ENCODE data around the gene KRT14.

The KRT14 gene

DNA sequence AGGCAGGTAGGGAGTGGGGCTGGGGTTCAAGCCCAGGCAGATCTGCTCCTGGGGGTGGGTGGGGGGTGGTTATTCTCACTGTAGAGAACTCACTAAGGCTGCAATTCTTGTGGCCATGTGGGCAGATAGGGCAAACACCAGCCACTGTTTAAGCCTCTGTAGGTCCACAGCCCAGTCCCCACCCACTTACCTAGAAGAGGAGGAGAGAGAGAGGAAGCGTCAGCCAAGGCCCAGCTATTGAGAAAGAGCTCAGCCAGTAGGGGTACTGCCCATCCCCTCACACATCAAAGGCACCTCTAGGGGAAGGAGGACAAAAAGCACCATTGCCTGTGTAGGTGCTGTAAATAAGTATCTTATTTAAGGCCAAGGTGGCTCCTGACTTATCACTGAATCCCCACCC, 13.0 kb upstream of the KRT14 start:
- TF ChIP-seq, protein P1, sequence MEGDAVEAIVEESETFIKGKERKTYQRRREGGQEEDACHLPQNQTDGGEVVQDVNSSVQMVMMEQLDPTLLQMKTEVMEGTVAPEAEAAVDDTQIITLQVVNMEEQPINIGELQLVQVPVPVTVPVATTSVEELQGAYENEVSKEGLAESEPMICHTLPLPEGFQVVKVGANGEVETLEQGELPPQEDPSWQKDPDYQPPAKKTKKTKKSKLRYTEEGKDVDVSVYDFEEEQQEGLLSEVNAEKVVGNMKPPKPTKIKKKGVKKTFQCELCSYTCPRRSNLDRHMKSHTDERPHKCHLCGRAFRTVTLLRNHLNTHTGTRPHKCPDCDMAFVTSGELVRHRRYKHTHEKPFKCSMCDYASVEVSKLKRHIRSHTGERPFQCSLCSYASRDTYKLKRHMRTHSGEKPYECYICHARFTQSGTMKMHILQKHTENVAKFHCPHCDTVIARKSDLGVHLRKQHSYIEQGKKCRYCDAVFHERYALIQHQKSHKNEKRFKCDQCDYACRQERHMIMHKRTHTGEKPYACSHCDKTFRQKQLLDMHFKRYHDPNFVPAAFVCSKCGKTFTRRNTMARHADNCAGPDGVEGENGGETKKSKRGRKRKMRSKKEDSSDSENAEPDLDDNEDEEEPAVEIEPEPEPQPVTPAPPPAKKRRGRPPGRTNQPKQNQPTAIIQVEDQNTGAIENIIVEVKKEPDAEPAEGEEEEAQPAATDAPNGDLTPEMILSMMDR (IDR thresholded peaks at IDR 0.05; ENCODE audit: borderline replicate concordance, control extremely low read depth, extremely low read depth, insufficient read depth, missing control alignments), result no peak
- no peak for DNase-seq (ENCODE audit: low spot score)
- in situ Hi-C loops (cut with MboI; ENCODE audit: low sequenced_read_pairs, unreplicated experiment), result no loop called here

DNA sequence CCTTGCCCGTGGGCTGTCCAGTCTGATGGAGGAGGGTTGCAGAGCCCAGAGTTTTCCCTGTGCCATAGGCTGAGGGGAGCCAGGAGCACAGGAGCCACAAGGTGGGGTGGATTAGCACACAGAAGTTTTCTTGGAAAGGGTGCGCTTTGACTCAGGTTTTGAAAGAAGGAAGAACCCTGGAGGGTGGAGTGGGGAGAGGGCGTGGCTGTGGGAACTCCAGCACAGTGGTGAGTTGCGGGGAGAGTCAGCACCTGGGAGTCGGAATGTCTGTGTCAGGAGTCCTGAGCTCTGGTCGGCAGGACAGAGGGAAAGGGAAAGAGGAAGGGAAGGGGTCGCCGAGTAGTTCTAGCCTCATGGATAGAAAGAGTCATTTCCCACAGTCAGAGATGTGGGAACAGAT, 8.9 kb upstream of the KRT14 start:
- no peak for DNase-seq (ENCODE audit: low spot score)
- TF ChIP-seq, protein P1 (IDR thresholded peaks at IDR 0.05; ENCODE audit: borderline replicate concordance, control extremely low read depth, extremely low read depth, insufficient read depth, missing control alignments), result no peak
- in situ Hi-C loops (cut with MboI; ENCODE audit: low sequenced_read_pairs, unreplicated experiment), result no loop called here

DNA sequence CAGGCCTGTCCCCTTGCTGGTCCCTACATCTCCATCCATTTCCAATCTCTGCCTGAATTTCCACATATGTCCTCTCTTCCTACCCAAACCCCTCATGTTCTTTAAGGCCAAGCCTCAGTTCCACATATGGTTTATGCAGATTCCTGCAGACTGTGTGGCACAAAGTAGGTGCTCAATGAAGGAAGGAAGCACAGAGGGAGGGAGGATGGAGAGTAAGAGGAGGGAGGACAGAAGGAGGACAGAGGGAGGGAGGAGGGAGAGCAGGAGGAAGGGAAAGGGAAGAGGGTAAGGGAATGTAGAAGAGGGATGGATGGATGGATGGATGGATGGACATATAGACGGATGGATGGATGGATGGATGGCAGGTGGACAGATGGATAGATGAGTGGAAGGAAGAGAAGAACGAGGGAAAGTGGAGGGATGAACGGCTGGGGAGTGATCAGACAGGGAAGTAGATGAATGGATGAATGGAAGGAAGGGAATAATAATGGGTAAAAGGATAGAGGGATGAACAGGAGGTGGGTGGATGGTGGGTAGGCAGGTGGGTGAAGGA, 7.7 kb upstream of the KRT14 start:
- TF ChIP-seq, protein P1 (IDR thresholded peaks at IDR 0.05; ENCODE audit: borderline replicate concordance, control extremely low read depth, extremely low read depth, insufficient read depth, missing control alignments), result no peak
- DNase-seq (ENCODE audit: low spot score), result no peak
- in situ Hi-C loops (cut with MboI; ENCODE audit: low sequenced_read_pairs, unreplicated experiment), result no loop called here

DNA sequence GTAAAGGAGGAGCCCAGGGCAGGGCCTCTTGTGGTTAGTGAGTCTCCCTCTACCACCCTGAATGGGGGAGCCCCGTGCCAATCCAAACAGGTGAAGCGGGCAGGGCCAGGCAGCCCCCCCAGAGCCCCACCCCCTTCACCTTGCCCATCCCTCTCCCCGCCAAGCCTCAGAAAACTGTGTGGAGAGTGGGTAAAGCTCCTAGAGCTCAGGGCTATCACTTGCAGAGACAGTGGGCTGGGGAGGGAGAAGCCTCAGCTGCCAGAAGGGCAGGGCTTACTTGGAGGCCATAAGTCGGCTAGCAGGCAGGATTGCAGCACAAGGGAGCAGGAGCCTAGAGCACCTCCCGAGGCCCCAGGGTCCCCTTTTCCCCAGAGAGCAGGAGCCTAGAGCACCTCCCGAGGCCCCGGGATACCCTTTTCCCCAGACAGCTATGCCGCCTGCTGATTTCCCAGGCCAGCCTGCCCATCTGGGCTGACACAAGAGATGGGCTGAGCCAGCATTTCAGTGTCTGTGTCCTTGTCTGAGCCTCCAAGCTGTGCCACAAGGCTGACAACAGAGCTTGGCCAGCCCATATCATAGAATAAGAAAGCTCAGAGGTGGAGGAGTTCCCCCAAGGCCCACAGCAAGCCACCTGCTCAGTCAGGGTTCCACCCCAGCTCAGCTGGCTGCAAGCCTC, 6.7 kb upstream of the KRT14 start:
- no peak for DNase-seq (ENCODE audit: low spot score)
- TF ChIP-seq, protein P1 (IDR thresholded peaks at IDR 0.05; ENCODE audit: borderline replicate concordance, control extremely low read depth, extremely low read depth, insufficient read depth, missing control alignments), result no peak
- in situ Hi-C loops (cut with MboI; ENCODE audit: low sequenced_read_pairs, unreplicated experiment), result no loop called here

DNA sequence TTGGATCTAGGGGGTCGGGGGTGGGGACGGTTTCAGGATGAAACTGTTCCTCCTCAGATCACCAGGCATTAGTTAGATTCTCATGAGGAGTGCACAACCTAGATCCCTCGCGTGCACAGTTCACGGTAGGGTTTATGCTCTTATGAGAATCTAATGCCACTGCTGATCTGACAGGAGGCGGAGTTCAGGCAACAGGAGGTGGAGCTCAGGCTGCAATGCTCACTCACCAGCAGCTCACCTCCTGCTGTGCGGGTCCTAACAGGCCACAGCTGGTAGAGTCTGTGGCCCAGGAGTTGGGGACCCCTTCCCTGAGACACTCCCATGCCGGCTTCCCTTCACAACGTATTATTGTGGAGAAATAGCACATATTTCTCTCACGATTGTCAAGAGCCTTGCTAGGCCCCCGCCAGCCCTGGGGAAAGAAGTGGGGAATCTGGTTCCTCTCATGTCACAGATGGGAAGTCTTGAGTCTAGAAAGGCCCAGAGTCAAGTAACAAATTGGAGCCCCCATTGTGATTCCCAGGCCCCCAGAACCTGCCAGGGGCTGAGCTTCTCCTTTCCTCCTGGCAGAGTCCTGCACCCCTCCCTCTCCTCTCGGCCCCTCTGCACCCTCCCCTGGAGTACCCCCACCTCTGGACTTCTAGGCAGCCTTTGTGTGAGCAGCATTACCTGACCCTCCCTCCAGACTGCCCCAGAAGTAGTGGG, 6.1 kb upstream of the KRT14 start:
- DNase-seq (ENCODE audit: low spot score), result no peak
- in situ Hi-C loops (cut with MboI; ENCODE audit: low sequenced_read_pairs, unreplicated experiment), result no loop called here
- TF ChIP-seq, protein P1 (IDR thresholded peaks at IDR 0.05; ENCODE audit: borderline replicate concordance, control extremely low read depth, extremely low read depth, insufficient read depth, missing control alignments), result no peak

DNA sequence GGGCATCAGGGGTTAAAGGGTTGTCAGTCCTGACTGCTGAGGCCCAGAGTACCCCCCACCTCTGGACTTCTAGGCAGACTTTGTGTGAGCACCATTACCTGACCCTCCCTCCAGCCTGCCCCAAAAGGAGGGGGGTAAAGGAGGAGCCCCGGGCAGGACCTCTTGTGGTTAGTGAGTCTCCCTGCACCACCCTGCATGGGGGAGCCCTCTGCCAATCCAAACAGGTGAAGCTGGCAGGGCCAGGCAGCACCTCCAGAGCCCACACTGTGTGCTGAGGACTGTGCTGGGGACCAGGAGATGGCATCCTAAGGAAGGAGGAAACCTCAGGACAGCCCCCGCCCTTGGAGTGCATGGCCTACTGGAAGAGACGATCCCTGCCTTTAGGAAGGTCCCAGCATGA, 2.6 kb upstream of the KRT14 start:
- TF ChIP-seq, protein P1 (IDR thresholded peaks at IDR 0.05; ENCODE audit: borderline replicate concordance, control extremely low read depth, extremely low read depth, insufficient read depth, missing control alignments), result no peak
- in situ Hi-C loops (cut with MboI; ENCODE audit: low sequenced_read_pairs, unreplicated experiment), result no loop called here
- no peak for DNase-seq (ENCODE audit: low spot score)

Measured in GM13976 (cell line).